NCI-H460 (cell line): ENCODE data around the gene CASS4. TPM values are rescaled to one million over a fixed set of nuclear protein-coding genes. Genes with fewer than 3 reads are reported as not detected.

ENCODE experiments used
- DNase-seq: peaks from one replicate; pipeline ENCODE4 v3.0.0-alpha.2; 2016; ENCODE audit warnings: low read depth; ENCODE audit errors: extremely low read depth
- small RNA-seq, 2 experiments: library from RNA; depleted of rRNA; stranded (forward); fragments of <200 nt; gene quantifications; one replicate each; pipeline ENCODE3, GENCODE V24; 2014
- total RNA-seq: library from RNA; depleted of rRNA; stranded (reverse); fragments of >200 nt; shearing (Covaris generic); gene quantifications from 2 replicates; pipeline ENCODE4 v1.2.3, GENCODE V29; 2014; rRNA removed

The CASS4 gene
- total RNA-seq, 1 experiment from 2014 or later = 0.05 TPM

GRCh38 chr20:56501116-56501515, 89.1 kb downstream of the CASS4 start:
- DNase-seq = no peak

- DNase-seq = no peak
Measured at GRCh38 chr20:56503916-56504315, 91.9 kb downstream of the CASS4 start.

GRCh38 chr20:56504373-56505005, 92.4 kb downstream of the CASS4 start:
- DNase-seq = no peak

GRCh38 chr20:56506103-56506502, 94.0 kb downstream of the CASS4 start:
- no peak for DNase-seq

Small RNA genes lying within 50 kb of the gene (small RNA-seq; reads per million reads assigned to genes)
- gene RPL39P = 0 reads per million in 2 experiments

Other genes starting within 250 kb of the CASS4 start
- not detected in 2 replicates for gene MC3R, start 163.5 kb upstream of the CASS4 start, total RNA-seq
- gene FAM210B, start 53.3 kb upstream of the CASS4 start, total RNA-seq = 85.4 and 94.1 TPM in 2 replicates
- gene AURKA, start 20.0 kb upstream of the CASS4 start, total RNA-seq = 176 and 178 TPM in 2 replicates
- gene CSTF1, start 19.6 kb upstream of the CASS4 start, total RNA-seq = 52.7 and 60.9 TPM in 2 replicates
- gene RTF2, start 56.4 kb downstream of the CASS4 start, total RNA-seq = 79.5 and 80.0 TPM in 2 replicates
- gene FAM209A, start 112.5 kb downstream of the CASS4 start, total RNA-seq = 0.17 and 0.29 TPM in 2 replicates
- gene FAM209B, start 121.0 kb downstream of the CASS4 start, total RNA-seq = not detected in 2 replicates
- gene TFAP2C, start 217.0 kb downstream of the CASS4 start, total RNA-seq = 11.3 and 11.8 TPM in 2 replicates